ENCODE data around the gene OTOP2. TPM values are rescaled to one million over a fixed set of nuclear protein-coding genes. Genes with fewer than 3 reads are reported as not detected.

Gene OTOP2
- total and polyA plus RNA-seq, 9 donors: not detected

- Histone ChIP-seq H3K9me3 (replicated peaks; ENCODE audit: control insufficient read depth, low read depth, low read length) (no peaks in the 10 kb centered on the region), H3K36me3 (ENCODE audit: control insufficient read depth, insufficient read depth, low read length) (no peaks in the 10 kb centered on the region), H3K27ac (ENCODE audit: low read length) (no peak overlapping the region), H3K4me1 (ENCODE audit: control insufficient read depth, insufficient read depth, low read length) (no peaks in the 10 kb centered on the region), H3K27me3 (ENCODE audit: control insufficient read depth, insufficient read depth, low read length) (peaks cover 30% of the 10 kb centered on the region), H3K4me3 (ENCODE audit: low read length) (no peak overlapping the region)
- whole genome bisulfite sequencing (ENCODE audit: insufficient coverage): 52% methylated on average over 14 of the region's 24 CpGs
- no peak for DNase-seq
Measured at GRCh38 chr17:74952431-74953133, 28.5 kb downstream of the OTOP2 start.

- 78% methylated on average over 8 of the region's 11 CpGs for WGBS (ENCODE audit: insufficient coverage)
- DNase-seq: no peak
- Histone ChIP-seq H3K36me3 (ENCODE audit: control insufficient read depth, insufficient read depth, low read length) (no peaks in the 10 kb centered on the region), H3K9me3 (replicated peaks; ENCODE audit: control insufficient read depth, low read depth, low read length) (no peaks in the 10 kb centered on the region), H3K4me1 (ENCODE audit: control insufficient read depth, insufficient read depth, low read length) (no peaks in the 10 kb centered on the region), H3K27ac (ENCODE audit: low read length) (no peak overlapping the region), H3K4me3 (ENCODE audit: low read length) (no peak overlapping the region), H3K27me3 (ENCODE audit: control insufficient read depth, insufficient read depth, low read length) (peaks cover 33% of the 10 kb centered on the region)
Measured at GRCh38 chr17:74953134-74953687, 29.1 kb downstream of the OTOP2 start.

GRCh38 chr17:74954115-74954514 lies 30.0 kb downstream of the OTOP2 start:
- no peak overlapping the region for H3K27ac ChIP-seq (ENCODE audit: low read length)
- no peak overlapping the region for H3K4me3 ChIP-seq (ENCODE audit: low read length)
- no peaks in the 10 kb centered on the region for H3K4me1 ChIP-seq (ENCODE audit: control insufficient read depth, insufficient read depth, low read length)
- H3K9me3 ChIP-seq (replicated peaks; ENCODE audit: control insufficient read depth, low read depth, low read length): no peaks in the 10 kb centered on the region
- no peak for DNase-seq
- H3K36me3 ChIP-seq (ENCODE audit: control insufficient read depth, insufficient read depth, low read length): no peaks in the 10 kb centered on the region
- 76% methylated on average over 12 of the region's 15 CpGs for WGBS (ENCODE audit: insufficient coverage)
- peaks cover 33% of the 10 kb centered on the region for H3K27me3 ChIP-seq (ENCODE audit: control insufficient read depth, insufficient read depth, low read length)

- no peak for DNase-seq
- Histone ChIP-seq H3K4me3 (ENCODE audit: low read length) (no peak overlapping the region), H3K27ac (ENCODE audit: low read length) (no peak overlapping the region), H3K9me3 (replicated peaks; ENCODE audit: control insufficient read depth, low read depth, low read length) (no peaks in the 10 kb centered on the region), H3K27me3 (ENCODE audit: control insufficient read depth, insufficient read depth, low read length) (peaks cover 32% of the 10 kb centered on the region), H3K36me3 (ENCODE audit: control insufficient read depth, insufficient read depth, low read length) (no peaks in the 10 kb centered on the region), H3K4me1 (ENCODE audit: control insufficient read depth, insufficient read depth, low read length) (no peaks in the 10 kb centered on the region)
- 44% methylated on average over 6 of the region's 13 CpGs for WGBS (ENCODE audit: insufficient coverage)
Measured at GRCh38 chr17:74954665-74955421, 30.8 kb downstream of the OTOP2 start.

GRCh38 chr17:74956093-74956492 lies 32.0 kb downstream of the OTOP2 start:
- H3K4me3 ChIP-seq (ENCODE audit: low read length): no peak overlapping the region
- H3K27me3 ChIP-seq (ENCODE audit: control insufficient read depth, insufficient read depth, low read length): peaks cover 20% of the 10 kb centered on the region
- no peaks in the 10 kb centered on the region for H3K9me3 ChIP-seq (replicated peaks; ENCODE audit: control insufficient read depth, low read depth, low read length)
- 56% methylated on average over 3 of the region's 4 CpGs for WGBS (ENCODE audit: insufficient coverage)
- no peaks in the 10 kb centered on the region for H3K36me3 ChIP-seq (ENCODE audit: control insufficient read depth, insufficient read depth, low read length)
- no peaks in the 10 kb centered on the region for H3K4me1 ChIP-seq (ENCODE audit: control insufficient read depth, insufficient read depth, low read length)
- H3K27ac ChIP-seq (ENCODE audit: low read length): no peak overlapping the region
- DNase-seq: no peak

GRCh38 chr17:74957935-74958740 lies 34.1 kb downstream of the OTOP2 start:
- no peaks in the 10 kb centered on the region for H3K9me3 ChIP-seq (replicated peaks; ENCODE audit: control insufficient read depth, low read depth, low read length)
- peak; percentile 57 for DNase-seq
- peaks cover 10% of the 10 kb centered on the region for H3K27me3 ChIP-seq (ENCODE audit: control insufficient read depth, insufficient read depth, low read length)
- no peaks in the 10 kb centered on the region for H3K36me3 ChIP-seq (ENCODE audit: control insufficient read depth, insufficient read depth, low read length)
- H3K27ac ChIP-seq (ENCODE audit: low read length): no peak overlapping the region
- peaks cover 13% of the 10 kb centered on the region for H3K4me1 ChIP-seq (ENCODE audit: control insufficient read depth, insufficient read depth, low read length)
- WGBS (ENCODE audit: insufficient coverage): 30% methylated on average over 23 of the region's 33 CpGs
- H3K4me3 ChIP-seq (ENCODE audit: low read length): no peak overlapping the region

- no peaks in the 10 kb centered on the region for H3K36me3 ChIP-seq (ENCODE audit: control insufficient read depth, insufficient read depth, low read length)
- no peak for DNase-seq
- peaks cover 8% of the 10 kb centered on the region for H3K27me3 ChIP-seq (ENCODE audit: control insufficient read depth, insufficient read depth, low read length)
- H3K9me3 ChIP-seq (replicated peaks; ENCODE audit: control insufficient read depth, low read depth, low read length): no peaks in the 10 kb centered on the region
- no peak overlapping the region for H3K27ac ChIP-seq (ENCODE audit: low read length)
- 84% methylated on average over 11 of the region's 14 CpGs for WGBS (ENCODE audit: insufficient coverage)
- H3K4me1 ChIP-seq (ENCODE audit: control insufficient read depth, insufficient read depth, low read length): peaks cover 13% of the 10 kb centered on the region
- no peak overlapping the region for H3K4me3 ChIP-seq (ENCODE audit: low read length)
Measured at GRCh38 chr17:74959826-74960515, 35.9 kb downstream of the OTOP2 start.

GRCh38 chr17:74960570-74961342 lies 36.7 kb downstream of the OTOP2 start:
- 14% methylated on average over 7 of the region's 19 CpGs for WGBS (ENCODE audit: insufficient coverage)
- Histone ChIP-seq H3K4me3 (ENCODE audit: low read length) (no peak overlapping the region), H3K36me3 (ENCODE audit: control insufficient read depth, insufficient read depth, low read length) (no peaks in the 10 kb centered on the region), H3K4me1 (ENCODE audit: control insufficient read depth, insufficient read depth, low read length) (peaks cover 13% of the 10 kb centered on the region), H3K27me3 (ENCODE audit: control insufficient read depth, insufficient read depth, low read length) (peaks cover 6% of the 10 kb centered on the region), H3K27ac (ENCODE audit: low read length) (no peak overlapping the region), H3K9me3 (replicated peaks; ENCODE audit: control insufficient read depth, low read depth, low read length) (no peaks in the 10 kb centered on the region)
- no peak for DNase-seq

- no peak overlapping the region for H3K4me3 ChIP-seq (ENCODE audit: low read length)
- no peaks in the 10 kb centered on the region for H3K36me3 ChIP-seq (ENCODE audit: control insufficient read depth, insufficient read depth, low read length)
- H3K27ac ChIP-seq (ENCODE audit: low read length): no peak overlapping the region
- H3K9me3 ChIP-seq (replicated peaks; ENCODE audit: control insufficient read depth, low read depth, low read length): no peaks in the 10 kb centered on the region
- DNase-seq: peak; percentile 92
- H3K27me3 ChIP-seq (ENCODE audit: control insufficient read depth, insufficient read depth, low read length): peaks cover 6% of the 10 kb centered on the region
- WGBS (ENCODE audit: insufficient coverage): 40% methylated on average over 20 of the region's 23 CpGs
- H3K4me1 ChIP-seq (ENCODE audit: control insufficient read depth, insufficient read depth, low read length): peaks cover 13% of the 10 kb centered on the region
Measured at GRCh38 chr17:74961657-74962350, 37.7 kb downstream of the OTOP2 start.
